ENCODE results near the gene CCT3.

GRCh38 chr1:156342166-156342955 lies 4.3 kb upstream of the CCT3 start:
- TF ChIP-seq SIN3A (IDR thresholded peaks at IDR 0.05; ENCODE audit: borderline replicate concordance, insufficient read depth, low read depth, low read length): no peak
- TF ChIP-seq POLR2AphosphoS5 (IDR thresholded peaks at IDR 0.05; ENCODE audit: low read depth, low read length): no peak
- no peak for TF ChIP-seq CTCF (IDR thresholded peaks at IDR 0.05)
- TF ChIP-seq REST (IDR thresholded peaks at IDR 0.05; ENCODE audit: insufficient read depth in 1 of 2, low read depth in 2 of 2, low read length in 1 of 2): no peak

All from Panc1 (cell line).